GM21528 (cell line): ENCODE data around the gene POLR3H.

ENCODE experiments used
- ATAC-seq: cut with Tn5 transposase; IDR thresholded peaks from one replicate; pipeline ENCODE4 v1.9.1; 2021; ENCODE audit warnings: mild to moderate bottlenecking, moderate library complexity; ENCODE audit not compliant: unreplicated experiment, low FRiP score

POLR3H gene

DNA sequence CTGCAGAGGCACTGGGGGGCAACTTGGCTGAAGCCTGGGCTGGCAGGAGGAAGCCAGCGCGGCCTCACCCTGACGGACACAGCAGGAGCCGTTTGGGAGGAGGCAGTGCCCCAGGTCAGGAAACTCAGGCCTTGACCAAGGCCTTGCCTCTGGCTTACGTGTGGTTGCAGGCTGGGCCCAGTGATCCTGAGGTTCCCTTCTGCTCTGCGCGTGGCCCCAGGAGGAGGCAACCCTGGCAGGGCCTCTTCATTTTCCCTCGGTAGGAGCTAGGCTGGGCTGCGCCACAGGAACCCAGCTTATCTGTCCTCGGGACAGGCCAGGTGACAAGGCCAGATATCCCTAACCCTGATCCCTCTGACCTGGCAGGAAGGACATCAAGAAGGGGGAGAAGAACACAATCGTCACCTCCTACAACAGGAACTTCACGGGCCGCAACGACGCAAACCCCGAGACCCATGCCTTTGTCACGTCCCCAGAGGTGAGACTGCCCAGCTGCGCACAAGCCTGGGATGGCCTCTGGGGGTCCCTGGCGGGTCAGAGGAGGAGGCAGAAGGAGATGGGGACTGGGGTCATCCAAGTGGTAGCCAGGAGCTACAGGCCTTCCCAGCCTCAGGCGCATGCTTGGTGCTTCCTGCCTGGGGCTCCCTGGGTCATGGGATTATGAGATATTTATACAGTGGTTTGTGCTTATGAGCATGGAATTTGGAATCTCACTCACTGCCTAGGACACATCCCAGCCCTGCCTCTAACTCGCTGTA is 20.6 kb downstream of the POLR3H start:
- no peak for ATAC-seq

- no peak for ATAC-seq
Measured at GRCh38 chr22:41522813-41523212, 21.5 kb downstream of the POLR3H start.

DNA sequence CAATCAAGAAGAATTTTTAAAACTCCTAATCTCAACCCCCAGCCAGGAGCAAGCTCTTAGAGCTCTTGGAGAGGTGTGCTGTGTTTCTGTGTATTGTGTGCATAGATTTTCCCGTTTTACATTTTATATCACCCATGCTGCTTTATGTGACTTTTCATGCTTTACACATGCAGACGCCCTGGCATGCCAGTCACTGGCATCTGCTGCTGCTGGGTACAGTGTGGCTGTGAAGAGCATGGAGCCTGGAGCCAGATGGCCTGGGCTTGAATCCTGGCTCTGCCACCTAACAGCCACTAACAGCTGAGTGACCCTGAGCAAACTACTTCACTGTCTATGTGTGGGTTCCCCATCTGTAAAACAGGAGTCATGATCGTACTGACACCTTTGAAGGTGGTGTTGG is 23.1 kb downstream of the POLR3H start:
- ATAC-seq, result no peak

DNA sequence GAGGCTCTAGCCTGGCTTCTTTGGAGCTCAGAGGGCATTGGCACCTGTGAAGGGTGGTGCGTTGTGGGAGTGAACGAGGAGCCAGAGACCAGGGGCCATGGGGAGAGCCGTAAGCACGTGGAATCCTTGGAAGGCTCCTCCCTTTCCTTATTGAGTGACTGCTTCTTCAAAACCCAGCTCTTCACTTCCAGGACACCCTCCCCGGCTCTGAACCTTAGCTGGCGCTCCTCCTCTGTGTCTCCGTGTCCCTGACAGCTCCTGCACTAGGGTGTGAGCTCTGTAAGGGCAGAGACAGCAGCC is 26.3 kb downstream of the POLR3H start:
- no peak for ATAC-seq

DNA sequence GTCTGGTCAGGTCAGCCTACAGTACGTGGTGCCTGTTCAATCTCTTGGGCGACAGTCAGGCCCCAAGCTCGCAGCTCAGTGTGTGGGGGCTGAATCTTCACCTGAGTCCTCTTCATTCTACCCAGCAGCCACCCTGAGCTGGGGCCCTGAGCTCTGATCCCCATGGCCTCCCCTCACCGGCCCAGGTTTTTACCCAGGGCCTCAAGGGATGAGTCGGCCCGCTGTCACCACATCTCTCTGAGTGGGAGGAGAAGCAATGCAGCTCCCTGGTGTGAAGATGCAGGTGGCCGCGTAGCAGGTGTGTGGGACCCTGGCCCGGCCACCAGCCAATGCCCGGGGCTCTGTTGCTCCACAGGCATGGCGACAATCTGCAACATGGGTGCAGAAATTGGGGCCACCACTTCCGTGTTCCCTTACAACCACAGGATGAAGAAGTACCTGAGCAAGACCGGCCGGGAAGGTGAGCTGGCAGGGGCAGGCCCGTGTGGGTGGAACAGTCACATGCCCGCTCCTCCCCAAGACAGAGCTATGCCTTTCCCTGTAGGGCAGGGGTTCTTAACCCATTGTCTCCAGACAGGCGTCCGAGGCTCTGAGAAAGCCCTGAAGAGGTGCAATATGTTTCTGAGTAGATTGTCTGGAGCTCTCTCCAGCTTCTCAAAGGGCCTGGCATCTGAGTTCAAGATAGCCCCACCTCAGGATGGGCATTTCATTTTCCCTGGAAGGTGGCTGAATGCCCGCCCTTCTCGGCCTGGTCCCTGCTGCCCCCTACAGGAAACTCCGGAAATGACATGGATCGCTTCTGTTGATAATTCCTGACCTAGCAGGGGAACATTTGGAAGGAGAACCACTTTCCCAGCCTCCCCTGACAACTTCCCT is 26.9 kb downstream of the POLR3H start:
- ATAC-seq, result no peak

- no peak for ATAC-seq
Measured at GRCh38 chr22:41516462-41516861, 27.8 kb downstream of the POLR3H start.

DNA sequence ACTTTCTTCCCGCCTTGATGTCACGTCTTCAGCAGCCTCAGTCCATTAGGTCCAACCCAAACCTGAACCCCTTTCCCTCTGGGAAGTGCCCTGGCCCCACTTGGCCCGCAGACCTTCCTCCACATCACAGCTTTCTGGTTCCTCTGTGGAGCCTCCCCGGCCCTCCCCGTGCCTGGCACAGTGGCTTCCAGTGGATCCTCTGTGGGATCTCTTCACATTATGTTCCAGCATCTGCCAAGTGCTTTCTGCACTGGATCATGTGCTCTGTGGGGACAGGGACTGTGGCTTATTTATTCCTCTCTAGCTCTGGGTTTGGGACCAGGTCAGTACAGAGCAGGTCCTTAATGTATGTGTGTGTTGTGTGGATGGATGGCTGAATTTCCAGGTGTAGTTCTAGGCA is 30.9 kb downstream of the POLR3H start:
- no peak for ATAC-seq

GRCh38 chr22:41512421-41513194 is 31.7 kb downstream of the POLR3H start:
- no peak for ATAC-seq

DNA sequence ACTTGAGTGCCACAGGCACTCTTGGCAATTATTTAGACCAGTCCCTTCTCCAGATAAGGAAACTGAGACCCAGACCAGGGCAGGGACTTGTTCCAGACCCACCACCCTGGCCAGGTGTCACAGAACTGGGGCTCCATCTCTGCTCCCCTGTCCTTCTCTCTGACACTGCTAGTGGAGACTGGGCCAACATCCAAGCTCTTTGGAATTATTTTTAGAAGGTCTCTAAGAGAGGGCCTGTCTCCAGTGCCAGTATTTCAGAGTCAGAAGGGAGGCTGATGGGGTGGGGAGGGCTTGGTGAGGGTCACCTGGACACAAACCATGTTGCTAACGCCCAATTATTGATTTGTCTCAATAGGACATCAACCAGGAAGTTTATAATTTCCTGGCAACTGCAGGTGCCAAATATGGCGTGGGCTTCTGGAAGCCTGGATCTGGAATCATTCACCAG is 32.7 kb downstream of the POLR3H start:
- ATAC-seq, result no peak

DNA sequence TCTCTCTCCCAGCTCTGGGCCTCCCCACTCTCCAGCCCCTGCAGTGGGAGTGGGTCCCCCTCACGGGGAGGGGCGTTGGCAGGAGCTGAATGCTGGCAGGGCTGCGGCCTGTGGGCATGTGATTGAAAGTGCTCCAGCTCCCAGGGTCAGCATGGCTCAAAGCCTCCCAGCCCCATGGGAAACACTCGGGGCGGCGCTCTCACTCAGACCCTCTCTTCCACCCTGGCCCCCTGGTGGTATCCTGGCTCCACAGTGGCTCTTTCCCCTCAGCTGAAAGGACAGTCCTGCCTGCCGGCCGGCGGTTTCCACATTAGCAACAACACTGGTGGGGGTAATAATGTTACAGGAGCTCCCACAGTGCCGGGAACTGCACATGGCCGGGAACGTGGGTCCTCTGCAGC is 35.5 kb downstream of the POLR3H start:
- no peak for ATAC-seq

DNA sequence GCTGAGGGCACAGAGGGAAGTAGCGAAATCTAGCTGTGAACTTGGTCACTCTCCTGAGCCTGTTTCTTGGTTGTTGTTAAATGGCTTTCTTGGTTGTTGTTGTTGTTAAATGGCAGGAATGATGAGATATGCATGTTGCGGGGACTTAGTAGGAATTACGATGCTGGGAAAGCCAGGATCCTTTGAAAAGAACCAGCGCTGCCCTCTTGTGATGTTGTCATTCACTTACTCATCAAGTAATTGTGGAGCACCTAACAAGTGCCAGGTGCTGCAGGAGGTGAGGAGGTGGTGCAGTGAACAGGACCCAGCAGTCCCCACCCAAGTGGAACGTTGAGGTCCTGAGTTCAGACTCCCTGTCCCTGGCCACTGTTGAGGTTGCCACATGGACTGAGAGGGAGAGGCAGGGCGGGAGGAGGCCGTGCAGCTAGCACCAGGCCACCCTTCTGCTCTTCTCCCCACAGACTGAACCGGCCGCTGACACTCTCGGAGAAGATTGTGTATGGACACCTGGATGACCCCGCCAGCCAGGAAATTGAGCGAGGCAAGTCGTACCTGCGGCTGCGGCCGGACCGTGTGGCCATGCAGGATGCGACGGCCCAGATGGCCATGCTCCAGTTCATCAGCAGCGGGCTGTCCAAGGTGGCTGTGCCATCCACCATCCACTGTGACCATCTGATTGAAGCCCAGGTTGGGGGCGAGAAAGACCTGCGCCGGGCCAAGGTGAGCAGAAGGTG is 36.8 kb downstream of the POLR3H start:
- ATAC-seq, result no peak

DNA sequence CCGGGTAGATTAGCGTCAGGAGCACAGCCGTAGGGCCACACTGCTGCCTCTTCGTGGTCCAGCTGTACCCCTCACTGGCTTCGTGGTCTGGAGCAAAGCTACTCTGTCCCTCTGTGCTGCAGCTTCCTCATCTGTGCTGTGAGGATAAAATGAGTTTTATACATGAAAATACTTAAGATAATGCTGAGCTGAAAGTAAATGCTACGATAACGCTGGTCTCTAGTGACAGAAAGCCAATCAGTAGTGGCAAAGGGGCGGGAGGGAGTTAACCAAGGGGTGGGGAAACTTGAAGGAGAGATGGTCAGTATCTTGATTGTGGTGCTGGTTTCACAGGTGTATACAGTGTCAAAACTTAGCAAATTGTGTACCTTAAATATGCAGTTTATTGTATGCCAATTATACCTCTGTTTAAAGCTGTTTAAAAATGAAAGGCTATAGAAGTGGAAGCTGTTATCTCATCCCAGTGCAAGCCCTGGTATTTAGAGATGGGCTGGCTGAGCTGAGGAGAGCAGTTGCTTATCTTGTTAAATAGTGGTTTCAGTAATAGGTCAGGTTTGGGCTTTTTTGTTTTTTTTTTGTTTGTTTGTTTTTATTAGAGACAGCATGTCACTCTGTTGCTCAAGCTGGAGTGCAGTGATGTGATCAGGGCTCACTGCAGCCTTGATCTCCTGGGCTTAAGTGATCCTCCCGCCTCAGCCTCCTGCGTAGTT is 38.6 kb downstream of the POLR3H start:
- no peak for ATAC-seq

DNA sequence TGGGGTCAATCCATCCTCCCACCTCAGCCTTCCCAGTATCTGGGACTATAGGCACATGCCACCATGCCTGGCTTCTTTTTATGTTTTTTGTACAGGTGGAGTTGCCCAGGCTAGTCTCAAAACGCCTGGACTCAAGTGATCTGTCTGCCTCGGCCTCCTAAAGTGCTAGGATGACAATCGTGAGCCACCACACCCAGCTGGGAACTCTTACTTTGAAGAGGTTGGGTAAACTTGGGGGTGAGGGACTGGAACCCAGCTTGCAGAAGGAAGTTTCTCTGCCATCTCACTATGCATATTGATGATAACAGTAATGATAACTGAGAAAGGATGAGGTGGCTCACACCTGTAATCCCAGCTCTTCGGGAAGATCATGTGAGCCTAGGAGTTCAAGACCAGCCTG is 39.5 kb downstream of the POLR3H start:
- ATAC-seq, result no peak

DNA sequence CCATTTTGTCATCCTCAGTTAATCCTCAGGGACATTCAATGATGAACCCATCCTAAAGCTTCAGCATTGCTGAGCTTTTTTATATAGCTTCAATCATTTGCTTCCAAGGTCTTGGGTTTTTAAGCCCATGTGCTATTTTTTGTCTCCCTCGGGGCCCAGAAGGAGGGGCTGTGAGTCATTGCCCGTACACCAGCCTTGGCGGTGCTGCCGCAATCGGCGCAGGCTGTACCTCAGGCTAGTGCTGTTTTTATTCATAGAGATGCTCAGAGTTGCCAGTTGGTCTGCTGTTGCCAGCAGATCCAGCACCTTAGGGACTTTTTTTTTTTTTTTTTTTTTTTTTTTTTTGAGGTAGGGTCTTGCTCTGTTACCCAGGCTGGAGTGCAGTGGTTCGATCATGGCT is 39.9 kb downstream of the POLR3H start:
- no peak for ATAC-seq

DNA sequence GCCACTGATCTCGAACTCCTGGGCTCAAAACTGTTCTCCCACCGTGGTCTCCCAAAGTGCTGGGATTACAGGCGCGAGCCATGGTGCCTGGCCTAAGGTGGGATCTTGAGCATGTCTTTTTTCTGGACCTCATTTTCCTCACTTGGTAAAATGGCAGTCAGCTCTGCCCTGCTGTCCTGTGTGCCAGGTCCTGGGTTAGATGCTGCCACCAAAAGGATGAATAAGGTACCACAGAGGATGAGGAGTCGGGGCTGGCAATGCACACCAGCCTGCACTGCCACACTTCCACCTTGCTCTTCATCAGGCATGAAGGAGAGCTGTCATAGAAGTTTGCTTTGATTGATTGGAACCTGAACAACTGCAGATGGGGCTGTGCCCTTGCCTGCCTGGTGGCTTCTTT is 43.1 kb downstream of the POLR3H start:
- no peak for ATAC-seq

- ATAC-seq, result no peak
Measured at GRCh38 chr22:41500303-41500702, 44.0 kb downstream of the POLR3H start.

DNA sequence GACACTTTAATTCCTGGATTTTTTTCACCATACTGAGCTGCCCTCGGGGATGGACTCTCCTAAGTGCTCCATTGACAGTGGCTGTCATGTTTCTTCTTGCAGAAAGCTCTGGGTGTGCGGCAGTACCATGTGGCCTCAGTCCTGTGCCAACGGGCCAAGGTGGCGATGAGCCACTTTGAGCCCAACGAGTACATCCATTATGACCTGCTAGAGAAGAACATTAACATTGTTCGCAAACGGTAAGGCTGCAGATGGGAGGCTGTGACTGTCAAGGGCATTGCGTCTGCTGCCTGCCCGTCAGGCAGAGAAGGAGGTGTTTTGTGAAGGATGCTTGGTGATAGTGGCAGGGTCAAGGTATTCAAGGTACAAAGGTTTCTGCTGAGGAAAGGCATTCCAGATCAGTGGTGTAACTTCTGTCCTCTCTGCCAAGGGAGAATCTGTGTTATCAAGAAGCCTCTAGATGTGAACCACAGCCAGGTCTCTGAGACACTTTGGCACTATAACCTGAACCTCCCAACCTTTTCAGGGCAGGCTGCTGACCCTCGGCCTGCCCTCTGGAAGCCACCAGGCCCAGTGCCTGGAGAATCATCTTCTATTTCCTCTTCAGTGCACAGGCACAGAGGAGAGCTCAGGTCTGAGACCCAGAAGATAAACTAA is 44.5 kb downstream of the POLR3H start:
- ATAC-seq, result no peak

- no peak for ATAC-seq
Measured at GRCh38 chr22:41498303-41498835, 45.9 kb downstream of the POLR3H start.
